ENCODE data around the gene UNC13C.
"Not testable (repeated sequence)": the region's sequence is repeated elsewhere in the genome, so short reads cannot be mapped to it uniquely, and the experiment has no call there.

Gene UNC13C

DNA sequence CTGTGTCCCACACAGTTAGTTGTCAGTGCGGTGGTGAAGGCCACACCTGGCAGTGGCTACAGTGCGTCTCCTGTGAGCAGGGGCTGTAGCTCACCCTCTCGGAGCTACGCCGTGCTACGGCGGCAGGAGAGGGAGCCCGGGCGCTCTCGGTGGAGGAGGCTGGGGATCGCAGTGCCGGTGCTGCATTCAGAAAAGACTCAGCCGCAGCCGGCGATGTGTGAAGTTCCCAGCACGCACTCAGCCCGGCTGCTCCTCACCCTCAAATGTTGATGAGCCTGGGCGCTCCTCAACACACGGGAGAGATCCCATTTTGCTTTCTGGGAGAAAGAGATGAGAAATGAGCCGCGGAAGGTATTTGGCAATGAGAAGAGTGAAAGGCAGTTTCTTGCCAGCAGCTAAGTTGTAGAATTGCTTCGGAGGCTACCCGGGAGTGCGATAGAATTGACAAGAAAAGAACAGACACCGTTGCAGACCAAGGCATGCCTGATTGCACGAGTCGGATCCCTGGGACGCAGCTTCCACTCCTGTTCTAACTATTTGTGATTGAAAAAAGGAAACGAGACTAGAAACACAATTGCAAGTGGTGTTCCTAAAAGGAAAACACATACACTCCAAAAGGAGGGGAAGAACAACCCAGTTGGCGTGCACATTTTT is at the start of gene UNC13C:
UNC13C (plus strand) TSS at position 189 of the 654 bp plus-strand sequence. CDS start 34,463 bp downstream, outside the sequence.
- FAIRE-seq, result no peak

DNA sequence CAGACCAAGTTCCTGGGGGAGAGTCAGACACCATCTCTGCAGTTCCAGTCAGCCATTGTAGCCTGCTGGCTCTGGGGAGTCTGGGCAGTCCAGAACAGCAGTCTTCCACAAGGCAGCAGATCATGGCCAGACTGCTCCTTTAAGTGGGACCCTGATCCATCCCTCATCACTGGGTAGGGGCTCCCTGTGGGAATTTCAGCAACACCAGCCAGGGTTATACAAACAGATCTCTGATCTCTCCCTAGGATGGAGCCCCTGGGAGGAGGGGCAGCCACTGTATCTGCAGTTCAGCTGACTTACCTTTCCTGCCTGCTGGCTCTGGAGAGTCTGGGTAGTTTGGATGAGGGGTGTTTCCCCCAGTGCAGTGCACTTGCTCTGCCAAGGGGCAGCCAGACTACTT is 42.1 kb upstream of the UNC13C start:
- FAIRE-seq, result no peak

DNA sequence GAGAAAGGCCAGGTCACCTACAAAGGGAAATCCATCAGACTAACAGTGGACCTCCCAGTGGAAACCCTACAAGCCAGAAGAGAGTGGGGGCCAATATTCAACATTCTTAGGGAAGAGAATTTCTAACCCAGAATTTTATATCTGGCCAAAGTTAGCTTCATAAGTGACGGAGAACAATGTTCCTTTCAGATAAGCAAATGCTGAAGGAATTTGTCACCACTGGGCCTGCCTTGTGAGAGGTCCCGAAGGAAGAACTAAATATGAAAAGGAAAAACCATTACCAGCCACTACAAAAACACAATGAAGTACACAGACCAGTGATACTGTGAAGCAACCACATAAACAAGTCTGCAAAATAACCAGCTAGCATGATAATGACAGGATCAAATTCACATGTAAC is 40.6 kb upstream of the UNC13C start:
- not testable (repeated sequence) for FAIRE-seq

DNA sequence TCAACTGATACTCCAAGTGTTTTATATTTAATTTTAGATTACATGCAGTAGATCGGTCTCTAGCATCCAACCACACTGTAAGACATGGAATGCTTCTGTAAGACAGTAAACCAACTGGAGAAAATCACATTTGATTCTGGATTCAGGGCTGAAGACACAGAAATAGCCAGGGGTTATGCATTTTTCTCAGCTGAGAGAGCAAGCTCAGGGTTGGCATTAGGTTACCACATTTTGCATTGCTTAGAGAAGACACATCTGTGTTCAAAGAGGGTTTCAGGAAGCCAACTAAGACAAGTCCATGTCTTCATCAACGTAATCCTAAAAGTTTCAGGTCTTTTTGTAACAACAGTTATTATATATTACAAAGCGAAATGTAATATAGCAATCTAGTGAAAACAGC is 27.7 kb upstream of the UNC13C start:
- no peak for FAIRE-seq

DNA sequence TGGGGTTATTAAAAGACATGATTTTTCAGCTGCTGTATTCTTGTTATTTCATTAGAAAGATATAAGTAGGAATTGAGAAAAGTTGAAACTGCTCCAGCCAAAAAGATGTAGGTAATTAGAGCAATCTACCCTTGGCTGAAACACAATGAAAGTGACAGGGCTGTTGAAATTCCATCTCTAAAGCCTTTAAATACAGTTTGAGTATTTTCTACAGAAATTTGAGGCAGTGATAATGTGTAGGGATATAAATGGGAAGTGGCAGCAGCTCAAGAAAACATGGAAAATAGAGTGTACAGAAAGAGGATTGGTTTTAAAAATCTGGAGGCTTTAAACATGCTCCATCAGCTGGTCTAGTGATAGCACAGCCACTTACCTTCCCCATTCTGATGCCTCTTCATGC is 22.8 kb upstream of the UNC13C start:
- no peak for FAIRE-seq

DNA sequence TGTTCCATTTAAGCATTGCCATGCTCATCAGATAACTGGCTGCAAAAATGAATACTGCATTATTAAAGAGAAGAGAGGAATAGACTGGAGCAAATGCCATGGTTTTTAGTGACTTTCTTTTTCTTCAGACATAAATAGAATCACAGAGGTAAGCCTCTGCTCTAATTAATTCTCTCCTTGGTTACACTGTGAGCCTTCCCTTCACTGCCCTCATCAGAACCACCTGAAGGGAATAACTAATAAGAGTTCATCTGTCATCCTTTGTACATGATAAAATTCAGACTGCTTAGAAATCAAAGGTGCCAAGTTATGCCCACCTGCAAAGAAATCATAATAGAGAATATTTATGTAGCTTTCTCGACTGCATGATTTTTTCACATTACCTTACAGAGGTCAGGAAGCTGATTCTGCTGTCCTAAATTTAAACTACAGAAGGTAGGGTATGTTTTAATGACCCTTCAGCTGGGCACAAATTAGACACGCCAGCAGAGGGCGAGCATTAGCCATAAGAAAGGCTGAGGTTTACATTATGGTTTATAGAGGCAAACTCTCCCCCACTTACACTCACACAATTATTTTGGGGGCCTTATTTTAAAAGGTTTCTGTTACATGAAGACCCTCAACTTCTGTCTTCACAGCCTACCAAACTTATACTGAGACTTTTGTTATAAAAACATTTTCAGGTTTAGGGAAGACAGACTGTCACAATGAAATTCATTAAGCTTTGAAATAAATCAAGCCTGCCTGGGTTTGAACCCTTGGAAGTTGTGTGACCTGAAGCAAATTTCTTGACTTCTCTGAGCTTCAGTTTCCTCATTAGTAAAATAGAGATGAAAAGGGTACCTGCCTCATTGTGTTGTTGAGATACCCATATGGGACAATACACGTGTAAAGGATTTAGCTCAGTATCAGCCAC is 15.3 kb upstream of the UNC13C start:
- FAIRE-seq, result no peak

DNA sequence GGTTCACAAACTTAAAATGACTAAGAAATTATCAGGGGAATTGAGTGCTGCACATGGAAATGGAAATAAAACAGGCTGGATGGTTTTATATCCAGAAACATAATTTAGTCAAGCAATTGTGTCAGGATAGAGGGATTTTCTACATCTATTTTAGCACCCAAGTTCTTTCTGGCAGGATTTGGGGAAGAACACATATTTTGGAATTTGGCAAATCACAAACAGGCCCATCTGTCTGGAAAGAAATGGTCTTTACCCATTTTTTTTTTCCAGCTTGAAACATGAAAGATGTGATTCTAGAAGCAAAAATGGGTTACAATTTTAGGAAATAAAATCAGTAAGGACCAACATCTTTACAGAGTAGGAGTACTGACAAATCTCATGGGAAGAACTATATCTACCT is 14.4 kb upstream of the UNC13C start:
- FAIRE-seq, result no peak

DNA sequence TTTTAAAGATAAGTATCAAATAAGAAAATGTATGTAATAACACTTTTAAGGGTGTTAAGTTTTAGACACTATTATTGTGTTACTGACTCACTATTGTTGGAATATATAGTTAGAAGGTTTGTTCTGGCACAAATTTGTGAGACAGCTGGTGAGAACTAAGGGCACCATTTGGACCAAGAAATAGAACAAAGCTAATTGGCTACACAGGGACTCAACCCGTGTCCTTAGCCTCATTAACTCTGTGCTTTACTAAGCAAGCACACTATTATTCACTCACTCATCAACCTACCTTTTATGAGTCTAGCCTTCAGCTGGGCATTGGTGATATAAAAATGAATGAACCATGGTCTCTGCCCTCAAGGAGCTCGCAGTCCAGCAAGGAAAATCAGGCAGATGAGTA is 4.1 kb upstream of the UNC13C start:
- no peak for FAIRE-seq

DNA sequence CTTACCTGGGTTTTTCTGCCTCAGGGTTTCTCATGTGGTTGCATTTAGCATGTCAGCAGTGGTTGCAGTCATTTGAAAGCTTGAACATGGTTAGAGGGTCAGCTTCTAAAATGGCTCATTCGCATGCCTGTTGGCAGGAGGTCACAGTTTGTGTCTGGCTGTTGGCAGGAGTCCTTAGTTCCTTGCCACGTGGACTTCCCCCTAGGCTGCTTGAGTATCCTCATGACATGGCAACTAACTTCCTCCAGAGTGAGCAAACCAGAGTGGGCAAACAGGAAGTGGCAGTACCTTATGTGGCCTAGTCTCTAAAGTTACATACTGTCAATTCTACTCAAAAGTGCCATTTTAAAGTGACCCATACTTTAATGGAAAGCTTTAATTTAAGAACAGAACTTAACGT is 3.4 kb upstream of the UNC13C start:
- FAIRE-seq, result no peak

DNA sequence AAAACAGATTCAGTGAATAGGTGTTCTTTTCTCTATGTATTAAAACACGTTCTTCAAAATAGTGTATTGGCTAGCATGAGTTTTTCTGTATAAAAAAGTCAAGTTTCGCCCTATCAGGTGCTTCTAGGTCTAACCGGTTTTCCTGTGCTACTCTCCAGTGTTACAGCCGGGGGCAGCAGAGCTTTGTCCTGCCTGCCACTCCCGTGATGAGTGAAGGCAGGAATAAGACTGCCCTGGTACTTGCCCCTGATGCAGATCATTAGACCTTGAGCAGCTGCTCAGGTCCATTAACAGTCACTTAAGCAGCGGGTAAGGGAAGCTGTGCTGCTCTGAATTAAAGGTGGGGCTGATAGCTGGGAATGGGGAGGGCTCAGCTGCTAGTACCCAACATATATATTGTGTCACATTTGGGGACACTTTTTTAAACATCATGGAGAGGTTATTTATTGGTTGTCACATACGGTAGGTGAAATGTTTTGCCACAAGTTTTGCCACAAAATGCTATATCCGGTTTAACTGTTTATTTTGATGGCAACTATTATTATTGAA is 1.3 kb upstream of the UNC13C start:
- no peak for FAIRE-seq

DNA sequence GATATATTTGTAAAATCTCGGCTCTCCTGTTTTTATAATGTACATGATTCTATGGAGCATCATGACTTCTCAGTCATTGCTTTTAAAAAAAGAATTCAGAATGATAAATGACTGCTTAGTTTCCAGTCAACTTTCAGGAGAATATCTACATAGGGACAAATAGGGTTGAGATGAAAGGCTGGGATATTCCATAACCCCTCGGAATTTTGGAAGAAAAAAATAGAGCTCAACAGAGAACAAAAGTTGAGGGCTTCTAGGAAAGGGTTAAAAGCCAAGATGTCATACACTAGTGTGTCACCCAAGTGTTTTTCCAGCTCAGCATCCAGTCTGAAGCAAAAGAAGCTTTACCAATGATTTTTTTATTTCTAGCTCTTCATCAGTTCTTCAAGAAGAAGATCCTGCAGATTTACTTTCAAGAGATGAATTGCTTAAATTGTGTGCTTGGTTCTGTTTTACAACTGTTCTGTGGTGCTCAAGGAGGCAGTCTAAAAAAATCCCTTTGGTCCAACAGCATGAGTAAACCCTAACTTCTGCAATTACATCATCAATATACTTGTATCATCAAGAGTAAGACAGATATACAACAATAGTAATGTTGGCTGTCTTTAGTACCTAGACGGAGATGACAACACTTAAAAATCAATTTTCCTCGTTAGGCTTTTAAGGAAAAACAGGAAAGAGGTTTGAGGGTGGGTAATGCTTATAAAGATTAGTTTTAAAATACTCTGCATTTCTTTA is 979 bp downstream of the UNC13C start:
- no peak for FAIRE-seq

DNA sequence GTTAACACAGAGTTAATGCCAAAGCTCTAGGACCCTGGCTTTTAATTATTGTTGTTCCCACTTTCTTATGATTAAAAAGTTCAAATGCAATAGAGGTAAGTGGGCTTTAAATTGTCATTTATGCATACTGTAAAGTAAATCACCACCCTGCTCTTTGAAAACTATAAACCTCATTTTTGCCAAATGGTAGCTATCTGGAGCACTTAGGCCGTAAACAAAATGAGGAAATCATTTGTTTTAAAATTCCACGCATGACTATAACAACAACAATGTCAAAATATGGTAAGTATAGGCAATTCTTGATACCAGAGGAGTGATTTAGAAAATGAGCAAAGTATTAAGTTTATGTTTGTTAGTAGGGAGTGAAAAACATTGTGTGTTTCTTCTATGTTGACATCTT is 1.8 kb downstream of the UNC13C start:
- FAIRE-seq, result no peak

DNA sequence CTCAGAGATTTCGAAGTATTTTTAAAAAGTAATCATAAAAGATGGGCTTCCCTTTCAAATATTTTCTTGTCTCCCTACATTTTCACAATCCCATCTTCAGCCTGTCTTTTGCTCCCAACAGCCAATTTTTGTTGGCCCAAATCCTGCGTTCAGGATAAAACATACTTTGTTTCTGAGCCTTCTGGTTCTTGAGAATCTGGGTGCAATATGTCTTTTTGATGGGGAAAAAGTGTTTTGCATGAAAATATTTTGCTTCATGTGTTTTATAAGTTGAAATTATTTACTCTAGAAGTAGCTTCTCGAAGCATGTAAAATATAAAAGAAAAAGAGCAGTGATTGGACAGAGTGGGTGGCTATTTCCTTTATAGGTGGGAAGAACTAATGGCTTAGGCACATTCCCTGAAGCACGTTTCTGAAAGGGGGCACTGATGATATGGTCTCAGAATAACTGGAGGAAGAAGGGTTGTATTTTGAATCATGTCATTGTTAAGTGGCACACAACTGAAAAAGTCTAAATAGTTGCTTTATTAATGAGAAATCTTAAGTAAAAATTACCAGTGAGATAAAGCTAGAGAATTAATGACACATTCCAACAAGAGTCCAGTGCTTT is 3.9 kb downstream of the UNC13C start:
- no peak for FAIRE-seq

DNA sequence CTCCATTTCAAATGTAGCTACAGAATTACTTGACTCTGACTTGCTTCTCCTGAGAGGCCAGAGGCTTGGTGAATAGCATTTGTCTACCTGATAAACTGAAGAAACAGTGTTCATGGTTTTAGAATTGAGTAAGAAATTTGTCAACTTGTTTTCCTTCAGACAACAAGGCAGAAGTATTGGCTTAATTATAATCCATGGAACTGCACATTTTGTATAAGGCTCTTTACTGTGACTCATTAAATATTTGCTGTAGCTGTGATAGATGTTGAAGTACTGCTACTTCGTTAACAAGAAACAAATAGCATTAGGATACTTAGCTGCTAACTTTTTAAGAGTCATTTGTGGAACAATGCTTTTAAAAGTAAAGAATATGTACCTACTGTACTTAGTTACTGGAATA is 4.6 kb downstream of the UNC13C start:
- no peak for FAIRE-seq

DNA sequence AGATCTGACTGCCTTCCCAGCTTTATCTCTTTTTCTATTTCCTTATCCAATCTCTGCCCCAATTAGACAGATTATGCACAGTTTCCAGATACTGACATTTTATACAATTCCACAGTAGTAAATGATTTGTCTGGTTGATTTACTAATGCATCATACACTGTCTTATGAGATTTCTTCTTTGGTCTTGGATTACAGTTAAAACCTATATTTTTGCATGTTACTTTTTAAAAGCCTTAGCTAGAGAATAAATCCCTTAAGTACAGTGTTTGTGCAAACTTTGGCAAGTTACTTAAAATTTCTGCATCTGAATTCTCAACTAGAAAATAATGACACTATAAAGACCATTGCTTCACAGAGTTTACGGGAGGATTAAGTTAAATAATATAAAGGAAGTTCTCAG is 6.0 kb downstream of the UNC13C start:
- FAIRE-seq, result no peak

DNA sequence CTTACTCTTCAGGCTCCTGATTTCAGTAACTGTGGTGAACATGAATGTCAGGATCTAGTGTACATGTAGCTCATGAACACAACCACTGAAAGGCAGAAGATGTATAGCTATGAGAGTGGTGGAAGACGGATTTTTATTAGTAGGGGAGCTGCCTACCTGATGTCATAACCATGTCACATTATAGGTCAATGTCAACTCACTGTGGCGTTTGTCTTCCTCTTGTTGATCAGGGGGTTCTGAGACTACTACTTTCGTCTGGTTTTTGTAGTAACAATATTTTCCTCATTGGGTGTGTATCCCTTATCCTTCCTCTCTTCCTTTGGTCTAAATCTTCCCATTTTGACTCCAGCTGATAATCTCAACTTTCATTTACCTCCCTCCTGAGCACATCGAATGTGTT is 7.3 kb downstream of the UNC13C start:
- FAIRE-seq, result no peak

DNA sequence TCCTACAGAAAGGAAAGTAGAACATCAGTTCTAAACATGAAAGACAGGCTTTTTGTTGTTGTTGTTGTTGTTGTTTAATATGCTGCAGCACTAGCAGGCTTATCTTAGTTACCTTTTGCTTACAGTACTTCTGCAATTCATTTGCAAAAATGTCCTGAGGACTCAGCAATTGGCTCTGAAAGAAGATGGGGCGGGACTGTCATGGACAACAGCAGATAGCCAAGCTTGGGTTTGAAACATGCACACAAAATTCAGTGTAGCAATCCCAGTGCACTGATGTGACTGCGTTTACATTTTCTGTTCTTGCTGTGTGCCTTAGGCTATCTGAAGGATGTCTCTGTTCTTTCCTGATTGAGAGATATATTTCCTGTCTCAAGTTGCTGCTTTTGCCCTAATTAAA is 9.2 kb downstream of the UNC13C start:
- FAIRE-seq, result no peak

DNA sequence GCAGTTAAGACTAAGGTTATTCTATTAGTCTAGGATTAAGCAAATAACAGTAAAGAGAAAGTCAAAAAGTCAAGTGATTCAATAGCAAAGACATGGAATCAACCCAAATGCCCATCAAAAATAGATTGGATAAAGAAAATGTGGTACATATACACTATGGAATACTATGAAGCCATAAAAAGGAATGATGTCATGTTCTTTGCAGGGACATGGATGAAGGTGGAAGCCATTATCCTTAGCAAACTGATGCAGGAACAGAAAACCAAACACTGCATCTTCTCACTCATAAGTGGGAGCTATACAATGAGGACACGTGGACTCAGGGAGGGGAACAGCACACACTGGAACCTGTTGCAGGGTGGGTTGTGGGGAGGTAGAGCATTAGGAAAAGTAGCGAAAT is 29.0 kb downstream of the UNC13C start:
- FAIRE-seq, result no peak

DNA sequence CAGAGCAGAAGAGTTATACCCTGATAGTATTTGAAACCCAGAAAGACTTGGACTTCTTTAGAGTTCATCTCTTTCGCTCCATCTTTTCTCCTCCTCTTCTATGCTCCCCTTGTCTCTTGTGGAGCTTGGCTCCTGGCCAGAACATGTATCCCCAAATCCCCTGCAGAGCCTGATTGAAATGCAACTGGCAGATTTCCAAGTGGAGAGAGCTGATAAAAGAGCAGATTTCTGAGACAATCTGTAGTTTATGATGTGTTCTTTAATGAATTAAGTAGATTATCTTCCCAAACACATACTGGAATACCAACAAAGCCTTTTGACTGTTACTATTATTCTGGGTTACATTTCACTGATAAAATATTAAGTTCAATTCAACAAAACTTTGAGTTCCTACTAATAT is 33.4 kb downstream of the UNC13C start:
- no peak for FAIRE-seq

DNA sequence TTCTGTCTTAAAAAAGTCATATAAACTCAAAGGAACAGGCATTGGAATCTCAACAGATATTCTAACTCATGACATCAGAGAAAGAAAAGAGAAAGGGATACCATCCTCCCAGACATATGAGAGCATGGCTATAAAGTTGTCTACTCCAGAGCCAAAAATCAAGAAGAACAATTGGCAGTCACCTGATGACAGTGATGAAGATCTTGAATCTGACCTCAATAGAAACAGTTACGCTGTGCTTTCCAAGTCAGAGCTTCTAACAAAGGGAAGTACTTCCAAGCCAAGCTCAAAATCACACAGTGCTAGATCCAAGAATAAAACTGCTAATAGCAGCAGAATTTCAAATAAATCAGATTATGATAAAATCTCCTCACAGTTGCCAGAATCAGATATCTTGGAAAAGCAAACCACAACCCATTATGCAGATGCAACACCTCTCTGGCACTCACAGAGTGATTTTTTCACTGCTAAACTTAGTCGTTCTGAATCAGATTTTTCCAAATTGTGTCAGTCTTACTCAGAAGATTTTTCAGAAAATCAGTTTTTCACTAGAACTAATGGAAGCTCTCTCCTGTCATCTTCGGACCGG is 35.9 kb downstream of the UNC13C start:
- FAIRE-seq, result no peak

DNA sequence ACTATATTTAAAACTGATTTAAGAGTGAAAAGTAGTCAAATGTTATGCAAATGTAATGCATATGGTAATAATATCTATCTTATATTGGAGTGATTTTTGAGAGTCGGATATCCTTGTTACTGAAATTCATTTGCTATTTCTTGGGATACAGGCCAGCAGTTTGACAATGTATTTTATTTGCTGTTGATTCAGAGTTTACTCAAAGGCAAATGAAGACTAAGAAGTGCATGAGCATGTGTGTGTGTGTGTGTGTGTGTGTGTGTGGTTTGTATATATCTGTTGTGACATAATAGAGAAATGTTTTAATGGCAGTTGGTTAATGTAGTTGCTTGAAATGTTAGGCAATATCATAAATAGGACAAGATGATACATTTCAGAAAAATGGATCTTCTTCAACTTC is 39.0 kb downstream of the UNC13C start:
- FAIRE-seq, result no peak

DNA sequence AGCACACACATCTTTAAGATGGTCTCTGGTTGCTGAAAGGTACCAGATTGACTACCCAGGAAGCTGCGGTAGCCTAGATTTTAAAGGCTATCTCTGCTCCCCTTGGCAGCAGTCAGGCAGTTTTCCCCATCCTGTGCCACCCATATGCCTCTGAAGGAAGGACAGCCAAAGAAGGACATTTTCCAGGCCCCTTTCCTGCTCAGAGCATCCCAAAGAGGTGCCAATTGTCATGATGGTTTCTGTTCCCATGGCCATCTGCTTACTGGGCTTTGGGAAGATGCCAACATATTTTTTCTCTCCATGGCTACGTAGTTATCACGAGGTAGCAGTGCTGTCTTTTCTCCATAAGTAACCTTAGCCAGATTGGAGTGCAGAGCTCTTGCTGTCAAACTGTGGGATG is 39.7 kb downstream of the UNC13C start:
- FAIRE-seq, result no peak

DNA sequence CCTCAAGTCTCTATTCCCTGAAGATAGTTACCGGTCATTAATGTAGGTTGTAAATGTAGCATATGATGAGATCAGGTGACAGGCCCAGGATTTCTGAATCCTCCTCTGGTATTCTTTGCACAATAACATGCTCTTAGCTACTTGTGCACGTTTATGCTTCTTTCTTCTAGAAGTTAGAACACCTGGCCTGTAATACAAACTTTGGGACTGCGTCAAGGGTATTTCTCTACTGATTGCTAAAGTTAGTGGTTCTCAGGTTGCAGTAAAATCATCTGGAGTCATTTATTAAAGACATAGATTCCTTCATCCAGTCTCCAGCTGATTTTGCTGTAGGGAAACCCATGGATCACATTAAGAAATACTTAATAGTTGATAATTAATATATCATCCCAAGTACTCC is 48.0 kb downstream of the UNC13C start:
- FAIRE-seq, result no peak

All from A204.1 (cell line).